Measurements from ENCODE around the gene AR. TPM values are rescaled to one million over a fixed set of nuclear protein-coding genes. Genes with fewer than 3 reads are reported as not detected.

The AR gene
- polyA plus RNA-seq, 1 donor from 2014 or later, result 1.1 TPM

DNA sequence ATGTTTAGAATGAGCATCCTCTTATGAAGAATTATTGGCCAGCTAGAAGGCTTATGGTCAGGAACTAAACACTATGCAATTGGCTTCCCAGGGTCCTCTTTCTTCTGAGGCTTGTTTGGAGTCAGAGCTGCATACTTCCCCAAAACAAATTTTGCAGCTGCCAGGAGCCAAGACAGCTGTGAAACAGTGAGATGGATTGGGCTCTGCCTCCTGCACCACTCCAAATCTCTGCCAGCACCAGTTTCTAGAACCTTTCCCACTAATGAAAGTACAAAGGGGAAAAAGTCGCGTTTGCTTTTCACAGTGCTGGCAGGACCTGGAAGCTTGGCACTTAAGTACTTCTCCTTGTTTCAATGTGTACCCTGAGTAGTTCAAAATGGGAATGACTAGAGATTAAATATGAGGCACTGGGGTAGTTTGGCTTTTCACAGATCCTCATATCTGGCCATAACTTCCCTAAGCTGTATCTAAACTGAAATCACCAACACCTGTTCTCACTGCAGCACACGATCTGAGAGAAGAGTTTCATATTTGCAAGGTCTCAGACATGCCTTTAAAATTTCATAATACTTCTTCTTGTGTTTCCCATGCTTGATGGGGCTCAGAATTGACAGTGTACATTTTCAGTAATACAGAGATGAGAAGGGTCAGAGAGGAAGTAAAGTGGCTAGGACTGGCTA lies 20.7 kb upstream of the AR start:
- no peak overlapping the region for H3K27ac ChIP-seq (ENCODE audit: low read length)
- no peaks in the 10 kb centered on the region for H3F3A ChIP-seq (ENCODE audit: insufficient read depth, low read length, poor library complexity, severe bottlenecking)
- H3K36me3 ChIP-seq (ENCODE audit: insufficient read depth, low read length), result no peaks in the 10 kb centered on the region
- no peak overlapping the region for H3K4me3 ChIP-seq (ENCODE audit: low read length)
- TF ChIP-seq RAD21 (conservative IDR thresholded peaks at IDR 0.05) (no peak), TAF1 (IDR thresholded peaks at IDR 0.05; ENCODE audit: low read depth) (no peak), POLR2AphosphoS5 (IDR thresholded peaks at IDR 0.05) (no peak), EZH2 (IDR thresholded peaks at IDR 0.05; ENCODE audit: borderline replicate concordance, insufficient read depth, low read length, poor library complexity, severe bottlenecking) (no peak), EP300 (conservative IDR thresholded peaks at IDR 0.05; ENCODE audit: poor library complexity, severe bottlenecking) (no peak), SMC3 (conservative IDR thresholded peaks at IDR 0.05; ENCODE audit: poor library complexity) (no peak), MXI1 (conservative IDR thresholded peaks at IDR 0.05; ENCODE audit: poor library complexity, severe bottlenecking) (no peak)
- TF ChIP-seq, protein P1, sequence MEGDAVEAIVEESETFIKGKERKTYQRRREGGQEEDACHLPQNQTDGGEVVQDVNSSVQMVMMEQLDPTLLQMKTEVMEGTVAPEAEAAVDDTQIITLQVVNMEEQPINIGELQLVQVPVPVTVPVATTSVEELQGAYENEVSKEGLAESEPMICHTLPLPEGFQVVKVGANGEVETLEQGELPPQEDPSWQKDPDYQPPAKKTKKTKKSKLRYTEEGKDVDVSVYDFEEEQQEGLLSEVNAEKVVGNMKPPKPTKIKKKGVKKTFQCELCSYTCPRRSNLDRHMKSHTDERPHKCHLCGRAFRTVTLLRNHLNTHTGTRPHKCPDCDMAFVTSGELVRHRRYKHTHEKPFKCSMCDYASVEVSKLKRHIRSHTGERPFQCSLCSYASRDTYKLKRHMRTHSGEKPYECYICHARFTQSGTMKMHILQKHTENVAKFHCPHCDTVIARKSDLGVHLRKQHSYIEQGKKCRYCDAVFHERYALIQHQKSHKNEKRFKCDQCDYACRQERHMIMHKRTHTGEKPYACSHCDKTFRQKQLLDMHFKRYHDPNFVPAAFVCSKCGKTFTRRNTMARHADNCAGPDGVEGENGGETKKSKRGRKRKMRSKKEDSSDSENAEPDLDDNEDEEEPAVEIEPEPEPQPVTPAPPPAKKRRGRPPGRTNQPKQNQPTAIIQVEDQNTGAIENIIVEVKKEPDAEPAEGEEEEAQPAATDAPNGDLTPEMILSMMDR (IDR thresholded peaks at IDR 0.05; ENCODE audit: poor library complexity, severe bottlenecking), result no peak
- TF ChIP-seq, protein P2, sequence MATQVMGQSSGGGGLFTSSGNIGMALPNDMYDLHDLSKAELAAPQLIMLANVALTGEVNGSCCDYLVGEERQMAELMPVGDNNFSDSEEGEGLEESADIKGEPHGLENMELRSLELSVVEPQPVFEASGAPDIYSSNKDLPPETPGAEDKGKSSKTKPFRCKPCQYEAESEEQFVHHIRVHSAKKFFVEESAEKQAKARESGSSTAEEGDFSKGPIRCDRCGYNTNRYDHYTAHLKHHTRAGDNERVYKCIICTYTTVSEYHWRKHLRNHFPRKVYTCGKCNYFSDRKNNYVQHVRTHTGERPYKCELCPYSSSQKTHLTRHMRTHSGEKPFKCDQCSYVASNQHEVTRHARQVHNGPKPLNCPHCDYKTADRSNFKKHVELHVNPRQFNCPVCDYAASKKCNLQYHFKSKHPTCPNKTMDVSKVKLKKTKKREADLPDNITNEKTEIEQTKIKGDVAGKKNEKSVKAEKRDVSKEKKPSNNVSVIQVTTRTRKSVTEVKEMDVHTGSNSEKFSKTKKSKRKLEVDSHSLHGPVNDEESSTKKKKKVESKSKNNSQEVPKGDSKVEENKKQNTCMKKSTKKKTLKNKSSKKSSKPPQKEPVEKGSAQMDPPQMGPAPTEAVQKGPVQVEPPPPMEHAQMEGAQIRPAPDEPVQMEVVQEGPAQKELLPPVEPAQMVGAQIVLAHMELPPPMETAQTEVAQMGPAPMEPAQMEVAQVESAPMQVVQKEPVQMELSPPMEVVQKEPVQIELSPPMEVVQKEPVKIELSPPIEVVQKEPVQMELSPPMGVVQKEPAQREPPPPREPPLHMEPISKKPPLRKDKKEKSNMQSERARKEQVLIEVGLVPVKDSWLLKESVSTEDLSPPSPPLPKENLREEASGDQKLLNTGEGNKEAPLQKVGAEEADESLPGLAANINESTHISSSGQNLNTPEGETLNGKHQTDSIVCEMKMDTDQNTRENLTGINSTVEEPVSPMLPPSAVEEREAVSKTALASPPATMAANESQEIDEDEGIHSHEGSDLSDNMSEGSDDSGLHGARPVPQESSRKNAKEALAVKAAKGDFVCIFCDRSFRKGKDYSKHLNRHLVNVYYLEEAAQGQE (IDR thresholded peaks at IDR 0.05; ENCODE audit: borderline replicate concordance), result no peak
- H3K27me3 ChIP-seq (ENCODE audit: insufficient read depth, low read depth, low read length), result no peaks in the 10 kb centered on the region
- no peak overlapping the region for H2AFZ ChIP-seq (ENCODE audit: low read depth, low read length)
- H3K9ac ChIP-seq (ENCODE audit: low read length), result no peak overlapping the region
- H4K20me1 ChIP-seq (ENCODE audit: insufficient read depth), result no peaks in the 10 kb centered on the region
- H3K79me2 ChIP-seq (replicated peaks; ENCODE audit: insufficient read depth, low read length), result no peaks in the 10 kb centered on the region
- H3K9me2 ChIP-seq (ENCODE audit: insufficient read depth, low read length), result no peaks in the 10 kb centered on the region
- no peak overlapping the region for H3K4me2 ChIP-seq (ENCODE audit: low read length)
- H3K9me3 ChIP-seq (ENCODE audit: low read length), result no peaks in the 10 kb centered on the region

DNA sequence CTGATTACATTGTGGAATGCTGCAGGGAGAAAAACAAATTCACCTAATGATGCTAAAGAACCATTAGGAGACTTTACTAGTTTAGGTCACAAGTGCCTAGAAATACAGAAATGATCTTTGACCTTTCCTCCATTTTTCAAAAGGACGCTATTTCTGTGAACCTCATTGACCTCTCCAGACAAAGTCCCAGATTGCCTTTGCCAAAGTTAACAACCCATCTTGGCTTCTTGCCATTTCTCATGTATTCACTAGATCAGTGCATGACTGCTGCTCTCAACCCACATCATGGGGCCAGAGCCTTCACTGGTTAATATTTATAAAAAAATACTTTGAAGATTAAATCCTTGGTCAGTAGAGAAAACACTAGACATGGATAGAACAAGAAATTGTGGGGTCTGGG lies 19.9 kb upstream of the AR start:
- H3K9ac ChIP-seq (ENCODE audit: low read length), result no peak overlapping the region
- no peaks in the 10 kb centered on the region for H3K27me3 ChIP-seq (ENCODE audit: insufficient read depth, low read depth, low read length)
- no peaks in the 10 kb centered on the region for H3K9me2 ChIP-seq (ENCODE audit: insufficient read depth, low read length)
- TF ChIP-seq SMC3 (conservative IDR thresholded peaks at IDR 0.05; ENCODE audit: poor library complexity) (no peak), EZH2 (IDR thresholded peaks at IDR 0.05; ENCODE audit: borderline replicate concordance, insufficient read depth, low read length, poor library complexity, severe bottlenecking) (no peak), POLR2AphosphoS5 (IDR thresholded peaks at IDR 0.05) (no peak), MXI1 (conservative IDR thresholded peaks at IDR 0.05; ENCODE audit: poor library complexity, severe bottlenecking) (no peak), RAD21 (conservative IDR thresholded peaks at IDR 0.05) (no peak), EP300 (conservative IDR thresholded peaks at IDR 0.05; ENCODE audit: poor library complexity, severe bottlenecking) (no peak), TAF1 (IDR thresholded peaks at IDR 0.05; ENCODE audit: low read depth) (no peak)
- TF ChIP-seq, protein P2 (IDR thresholded peaks at IDR 0.05; ENCODE audit: borderline replicate concordance), result no peak
- TF ChIP-seq, protein P1 (IDR thresholded peaks at IDR 0.05; ENCODE audit: poor library complexity, severe bottlenecking), result no peak
- H3K9me3 ChIP-seq (ENCODE audit: low read length), result no peaks in the 10 kb centered on the region
- no peak overlapping the region for H2AFZ ChIP-seq (ENCODE audit: low read depth, low read length)
- no peak overlapping the region for H3K4me2 ChIP-seq (ENCODE audit: low read length)
- no peaks in the 10 kb centered on the region for H4K20me1 ChIP-seq (ENCODE audit: insufficient read depth)
- H3K27ac ChIP-seq (ENCODE audit: low read length), result no peak overlapping the region
- no peaks in the 10 kb centered on the region for H3K36me3 ChIP-seq (ENCODE audit: insufficient read depth, low read length)
- no peak overlapping the region for H3K4me3 ChIP-seq (ENCODE audit: low read length)
- H3F3A ChIP-seq (ENCODE audit: insufficient read depth, low read length, poor library complexity, severe bottlenecking), result no peaks in the 10 kb centered on the region
- no peaks in the 10 kb centered on the region for H3K79me2 ChIP-seq (replicated peaks; ENCODE audit: insufficient read depth, low read length)

All from neural cell (in vitro differentiated cells).